H1 (cell line): ENCODE results near the gene COL5A1. TPM values are rescaled to one million over a fixed set of nuclear protein-coding genes. Genes with fewer than 3 reads are reported as not detected.

Experiments used
- ATF2 ChIP-seq: IDR thresholded peaks from 2 replicates; pipeline ENCODE4 v1.6.1; 2012; ENCODE audit warnings: low read length, inconsistent platforms
- CHD7 ChIP-seq: fragments of 300-600 bp; sonication (generic); IDR thresholded peaks from 2 replicates; pipeline ENCODE4 v1.7.1; 2012; ENCODE audit warnings: low read length, moderate library complexity, mild to moderate bottlenecking, inconsistent platforms; ENCODE audit not compliant: insufficient replicate concordance
- JUND ChIP-seq: IDR thresholded peaks from 2 replicates; pipeline ENCODE4 v1.6.1; 2011; ENCODE audit warnings: mild to moderate bottlenecking, improper control_type of control experiment, low read length
- MAX ChIP-seq: IDR thresholded peaks from 2 replicates; pipeline ENCODE4 v1.6.1; 2012; ENCODE audit warnings: inconsistent platforms
- RXRA ChIP-seq: IDR thresholded peaks from 2 replicates; pipeline ENCODE4 v1.6.1; 2011; ENCODE audit warnings: low read depth, mild to moderate bottlenecking, low read length, moderate library complexity; ENCODE audit not compliant: insufficient read depth
- SP1 ChIP-seq: IDR thresholded peaks from 2 replicates; pipeline ENCODE4 v1.6.1; 2011; ENCODE audit warnings: low read depth, low read length
- SP2 ChIP-seq: IDR thresholded peaks from 2 replicates; pipeline ENCODE4 v1.6.1; 2012; ENCODE audit warnings: mild to moderate bottlenecking, low read length, inconsistent platforms
- SP4 ChIP-seq: IDR thresholded peaks from 2 replicates; pipeline ENCODE4 v1.6.1; 2012; ENCODE audit warnings: low read length, inconsistent platforms
- TAF7 ChIP-seq: optimal IDR thresholded peaks from 2 replicates; pipeline ENCODE3; 2011; ENCODE audit warnings: low read depth, mild to moderate bottlenecking, inconsistent platforms, low read length, moderate library complexity, borderline replicate concordance
- TEAD4 ChIP-seq: IDR thresholded peaks from 2 replicates; pipeline ENCODE4 v1.6.1; 2012; ENCODE audit warnings: low read depth, low read length, inconsistent platforms, mixed read lengths
- polyA plus RNA-seq, 7 experiments: library from polyadenylated mRNA; depleted of rRNA in 3 of 7; stranded (reverse) in 5 of 7; unstranded in 2 of 7; fragments of >200 nt in 5 of 7; fragments of 200-250 nt in 2 of 7; gene quantifications; 1 replicate in 5 of 7; 2 replicates in 1 of 7; 4 replicates in 1 of 7; pipeline versions ENCODE4 v1.2.1 to v1.2.3, GENCODE V29; 2011 to 2013; ENCODE audit warnings: missing spikeins in 2 of 7, mixed read lengths in 2 of 7
- total RNA-seq: library from RNA; stranded (reverse); fragmentation: NEBNext Ultra II Directional; extraction: Animal tissue kit (Norgen Biotek cat#: 25700); gene quantifications from 2 replicates; pipeline ENCODE4 v1.2.1, GENCODE V29; 2021

Gene COL5A1
- total and polyA plus RNA-seq, 2 of the 8 experiments (the other 6 are each of a cell fraction or from before 2014, with no cell fraction given), result 3.8 to 12.0 TPM

- TF ChIP-seq CHD7 (no peak), ATF2 (no peak), TEAD4 (no peak), MAX (no peak), SP1 (no peak), RXRA (no peak), TAF7 (no peak), SP4 (no peak), JUND (no peak), SP2 (no peak)
Measured at GRCh38 chr9:134634667-134635230, 6.9 kb upstream of the COL5A1 start (continued).
